Dendritic cell treated with granulocyte-macrophage colony-stimulating factor and Interleukin-4, amounts not matched to agents 40 ng/mL and 50 ng/mL, for 4 days (primary cell): ENCODE results near the gene ZKSCAN5.
"Not testable (repeated sequence)": the region's sequence is repeated elsewhere in the genome, so short reads cannot be mapped to it uniquely, and the experiment has no call there.

ENCODE experiments used
- H3K27ac Mint-ChIP-seq: one replicate; pipeline ENCODE4 v1.8.0; 2022; ENCODE audit warnings: mild to moderate bottlenecking, mixed read lengths
- H3K27me3 Mint-ChIP-seq: one replicate; pipeline ENCODE4 v1.8.0; 2022; ENCODE audit warnings: mild to moderate bottlenecking, mixed read lengths
- H3K36me3 Mint-ChIP-seq: one replicate; pipeline ENCODE4 v1.8.0; 2022; ENCODE audit warnings: low read depth, mixed read lengths
- H3K4me1 Mint-ChIP-seq: one replicate; pipeline ENCODE4 v1.8.0; 2022; ENCODE audit warnings: low read depth, mixed read lengths
- H3K4me3 Mint-ChIP-seq: one replicate; pipeline ENCODE4 v1.8.0; 2022; ENCODE audit warnings: mild to moderate bottlenecking, moderate library complexity, mixed read lengths
- H3K9me3 Mint-ChIP-seq: one replicate; pipeline ENCODE4 v1.8.0; 2022; ENCODE audit warnings: mixed read lengths
- intact Hi-C: fragments of 100-400 bp; cut with micrococcal nuclease; formaldehyde crosslinking; loops from one replicate; pipeline ENCODE4 v1.15.0; 2022

ZKSCAN5 gene

GRCh38 chr7:99568770-99569169 is 64.3 kb downstream of the ZKSCAN5 start:
- H3K9me3 Mint-ChIP-seq, H3K4me1 Mint-ChIP-seq, intact Hi-C loops, H3K27me3 Mint-ChIP-seq, H3K4me3 Mint-ChIP-seq, H3K27ac Mint-ChIP-seq: not testable (repeated sequence)
- H3K36me3 Mint-ChIP-seq, result peaks cover 91% of the 10 kb centered on the region

- intact Hi-C loops, result no loop called here
- H3K4me1 Mint-ChIP-seq, result no peaks in the 10 kb centered on the region
- H3K27me3 Mint-ChIP-seq, result no peaks in the 10 kb centered on the region
- no peaks in the 10 kb centered on the region for H3K9me3 Mint-ChIP-seq
- peaks cover 69% of the 10 kb centered on the region for H3K36me3 Mint-ChIP-seq
- no peak overlapping the region for H3K4me3 Mint-ChIP-seq
- no peak overlapping the region for H3K27ac Mint-ChIP-seq
Measured at GRCh38 chr7:99571768-99572167, 67.3 kb downstream of the ZKSCAN5 start.

- Mint-ChIP-seq H3K9me3 (no peaks in the 10 kb centered on the region), H3K4me1 (no peaks in the 10 kb centered on the region), H3K36me3 (peaks cover 55% of the 10 kb centered on the region), H3K27me3 (no peaks in the 10 kb centered on the region), H3K27ac (no peak overlapping the region), H3K4me3 (no peak overlapping the region)
- intact Hi-C loops, result no loop called here
Measured at GRCh38 chr7:99573257-99573656, 68.8 kb downstream of the ZKSCAN5 start.

DNA sequence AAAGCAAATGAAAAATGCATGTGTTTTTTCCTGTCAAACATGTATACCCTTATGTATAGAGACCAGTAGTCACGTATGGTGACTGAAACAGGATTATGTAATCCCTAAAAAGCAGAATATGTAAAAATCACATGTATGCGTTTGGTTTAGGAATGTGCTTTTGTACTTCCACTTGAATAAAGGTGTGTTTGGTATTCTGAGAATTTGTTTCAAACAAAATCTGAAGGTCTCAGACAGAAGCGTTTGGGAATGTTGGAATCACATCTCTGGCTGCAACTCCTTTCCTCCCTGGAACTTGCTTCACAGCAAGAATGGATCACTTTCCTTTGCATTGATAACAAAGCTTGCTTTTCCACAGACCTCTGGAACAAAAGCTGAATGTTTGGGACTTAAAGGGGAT is 71.8 kb downstream of the ZKSCAN5 start:
- H3K36me3 Mint-ChIP-seq, result peaks cover 28% of the 10 kb centered on the region
- no peak overlapping the region for H3K27ac Mint-ChIP-seq
- peaks cover 22% of the 10 kb centered on the region for H3K27me3 Mint-ChIP-seq
- H3K9me3 Mint-ChIP-seq, result no peaks in the 10 kb centered on the region
- intact Hi-C loops, result no loop called here
- peaks cover 16% of the 10 kb centered on the region for H3K4me1 Mint-ChIP-seq
- no peak overlapping the region for H3K4me3 Mint-ChIP-seq

- Mint-ChIP-seq H3K4me3 (peak overlapping the region; percentile 69), H3K27ac (no peak overlapping the region), H3K9me3 (no peaks in the 10 kb centered on the region), H3K27me3 (peaks cover 31% of the 10 kb centered on the region), H3K36me3 (no peaks in the 10 kb centered on the region), H3K4me1 (peaks cover 16% of the 10 kb centered on the region)
- intact Hi-C loops, result no loop called here
Measured at GRCh38 chr7:99579281-99579955, 75.0 kb downstream of the ZKSCAN5 start.

DNA sequence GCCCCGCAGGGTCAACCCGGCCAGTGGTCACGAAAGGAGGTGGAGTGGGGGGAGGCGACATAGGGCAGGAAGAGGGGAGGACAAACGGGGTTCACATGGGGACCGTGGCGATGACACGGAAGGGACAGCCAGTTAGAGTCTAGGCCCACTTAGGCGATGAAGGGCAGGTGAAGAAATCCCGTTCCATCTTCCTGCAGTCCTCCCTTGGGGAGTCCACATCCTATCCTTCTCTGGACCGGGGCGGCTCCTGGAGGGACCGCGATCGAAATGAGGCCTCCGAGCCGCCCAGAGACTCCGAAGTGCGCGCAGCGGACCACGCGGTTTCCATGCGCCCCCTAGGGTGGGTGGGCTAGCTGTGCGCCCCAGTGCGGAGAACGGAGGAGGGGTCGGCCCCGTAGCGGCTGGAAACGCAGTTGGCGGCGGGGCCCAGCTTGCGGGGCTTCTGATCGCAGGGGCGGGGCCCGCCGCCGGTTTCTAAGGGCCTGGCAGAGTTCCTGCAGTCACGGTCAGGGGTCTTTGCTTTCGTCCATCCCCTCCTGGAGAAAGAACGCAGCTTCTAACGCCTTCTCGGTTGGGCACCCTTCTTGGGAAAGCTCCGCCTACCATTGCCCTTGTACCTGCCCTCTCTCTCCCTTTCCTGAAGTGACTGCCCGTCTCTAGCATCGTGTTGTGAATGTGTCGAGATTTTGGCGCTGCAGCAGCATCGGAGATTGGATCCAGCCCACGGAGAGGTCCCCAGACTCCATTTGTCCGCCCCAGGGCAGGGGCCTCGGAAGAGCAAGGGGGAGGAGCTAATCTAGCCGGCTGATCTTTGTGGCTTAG is 75.7 kb downstream of the ZKSCAN5 start:
- intact Hi-C loops, result loop anchor here (10.0 kb wide), 1 partner anchor 265 kb away; no protein-coding TSS in a partner anchor
- Mint-ChIP-seq H3K27me3 (peaks cover 31% of the 10 kb centered on the region), H3K36me3 (no peaks in the 10 kb centered on the region), H3K9me3 (no peaks in the 10 kb centered on the region), H3K4me3 (peak overlapping the region; percentile 69), H3K27ac (no peak overlapping the region), H3K4me1 (peaks cover 16% of the 10 kb centered on the region)

GRCh38 chr7:99580778-99581332 is 76.4 kb downstream of the ZKSCAN5 start:
- intact Hi-C loops, result loop anchor here (10.0 kb wide), 1 partner anchor 264 kb away; no protein-coding TSS in a partner anchor
- H3K27me3 Mint-ChIP-seq, result peaks cover 31% of the 10 kb centered on the region
- not testable (repeated sequence) for H3K27ac Mint-ChIP-seq, H3K36me3 Mint-ChIP-seq, H3K9me3 Mint-ChIP-seq
- H3K4me1 Mint-ChIP-seq, result peaks cover 16% of the 10 kb centered on the region
- H3K4me3 Mint-ChIP-seq, result peak overlapping the region; percentile 69
